GM06990 (cell line): ENCODE data around the gene PMS1.

Experiments used
- DNase-seq: peaks from one replicate; pipeline ENCODE4 v3.0.0-alpha.2; 2011; ENCODE audit not compliant: insufficient read length; ENCODE audit errors: extremely low read depth
- H3K27me3 ChIP-seq: replicated peaks from 2 replicates; pipeline ENCODE4 v1.6.0; 2011; ENCODE audit warnings: low read length; ENCODE audit not compliant: control insufficient read depth, insufficient read depth
- H3K36me3 ChIP-seq: 2 replicates; pipeline ENCODE4 v1.5.1; 2011; ENCODE audit warnings: low read length; ENCODE audit not compliant: control insufficient read depth, insufficient read depth
- H3K4me3 ChIP-seq: replicated peaks from 2 replicates; pipeline ENCODE4 v1.5.1; 2011; ENCODE audit warnings: low read depth, mild to moderate bottlenecking, control low read depth, low read length
- TF ChIP-seq, protein P1 (sequence below): IDR thresholded peaks from 2 replicates; pipeline ENCODE4 v1.5.1; 2011; ENCODE audit warnings: low read length, control low read depth, mild to moderate bottlenecking, inconsistent platforms; ENCODE audit not compliant: insufficient read depth, poor library complexity, severe bottlenecking

Gene PMS1

GRCh38 chr2:189782221-189782671, 2.0 kb upstream of the PMS1 start:
- peak; percentile 18 for DNase-seq
- Histone ChIP-seq H3K27me3 (no peaks in the 10 kb centered on the region), H3K36me3 (peaks cover 4% of the 10 kb centered on the region; the same call in 1 of the 2 replicates), H3K4me3 (peak overlapping the region; percentile 89)
- TF ChIP-seq, protein P1, sequence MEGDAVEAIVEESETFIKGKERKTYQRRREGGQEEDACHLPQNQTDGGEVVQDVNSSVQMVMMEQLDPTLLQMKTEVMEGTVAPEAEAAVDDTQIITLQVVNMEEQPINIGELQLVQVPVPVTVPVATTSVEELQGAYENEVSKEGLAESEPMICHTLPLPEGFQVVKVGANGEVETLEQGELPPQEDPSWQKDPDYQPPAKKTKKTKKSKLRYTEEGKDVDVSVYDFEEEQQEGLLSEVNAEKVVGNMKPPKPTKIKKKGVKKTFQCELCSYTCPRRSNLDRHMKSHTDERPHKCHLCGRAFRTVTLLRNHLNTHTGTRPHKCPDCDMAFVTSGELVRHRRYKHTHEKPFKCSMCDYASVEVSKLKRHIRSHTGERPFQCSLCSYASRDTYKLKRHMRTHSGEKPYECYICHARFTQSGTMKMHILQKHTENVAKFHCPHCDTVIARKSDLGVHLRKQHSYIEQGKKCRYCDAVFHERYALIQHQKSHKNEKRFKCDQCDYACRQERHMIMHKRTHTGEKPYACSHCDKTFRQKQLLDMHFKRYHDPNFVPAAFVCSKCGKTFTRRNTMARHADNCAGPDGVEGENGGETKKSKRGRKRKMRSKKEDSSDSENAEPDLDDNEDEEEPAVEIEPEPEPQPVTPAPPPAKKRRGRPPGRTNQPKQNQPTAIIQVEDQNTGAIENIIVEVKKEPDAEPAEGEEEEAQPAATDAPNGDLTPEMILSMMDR: no peak

DNA sequence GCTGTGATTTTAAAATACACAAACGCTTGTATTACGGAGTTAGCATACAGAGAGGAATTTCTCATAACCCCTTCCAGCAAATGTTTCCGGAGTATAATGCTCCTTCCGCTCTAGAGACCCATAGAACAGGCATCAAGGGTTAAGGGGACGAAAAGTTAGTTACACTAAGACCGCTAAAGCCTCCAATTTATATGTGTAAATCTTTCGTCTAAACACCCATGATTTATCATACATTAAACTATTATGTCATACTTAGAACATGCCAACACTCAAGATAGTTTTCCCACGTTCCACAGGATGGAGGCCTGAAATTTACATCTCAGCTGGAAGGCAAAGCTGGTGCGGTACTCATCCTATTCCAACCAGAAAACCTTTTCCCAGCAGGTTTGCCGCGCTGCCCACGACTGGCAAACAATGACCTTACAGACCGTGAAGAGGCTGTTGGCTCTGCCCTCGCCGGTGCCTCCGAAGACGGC, 761 bp upstream of the PMS1 start:
- Histone ChIP-seq H3K4me3 (peak overlapping the region; percentile 89), H3K36me3 (peaks cover 2% of the 10 kb centered on the region; the same call in 1 of the 2 replicates), H3K27me3 (no peaks in the 10 kb centered on the region)
- no peak for DNase-seq
- TF ChIP-seq, protein P1: no peak

DNA sequence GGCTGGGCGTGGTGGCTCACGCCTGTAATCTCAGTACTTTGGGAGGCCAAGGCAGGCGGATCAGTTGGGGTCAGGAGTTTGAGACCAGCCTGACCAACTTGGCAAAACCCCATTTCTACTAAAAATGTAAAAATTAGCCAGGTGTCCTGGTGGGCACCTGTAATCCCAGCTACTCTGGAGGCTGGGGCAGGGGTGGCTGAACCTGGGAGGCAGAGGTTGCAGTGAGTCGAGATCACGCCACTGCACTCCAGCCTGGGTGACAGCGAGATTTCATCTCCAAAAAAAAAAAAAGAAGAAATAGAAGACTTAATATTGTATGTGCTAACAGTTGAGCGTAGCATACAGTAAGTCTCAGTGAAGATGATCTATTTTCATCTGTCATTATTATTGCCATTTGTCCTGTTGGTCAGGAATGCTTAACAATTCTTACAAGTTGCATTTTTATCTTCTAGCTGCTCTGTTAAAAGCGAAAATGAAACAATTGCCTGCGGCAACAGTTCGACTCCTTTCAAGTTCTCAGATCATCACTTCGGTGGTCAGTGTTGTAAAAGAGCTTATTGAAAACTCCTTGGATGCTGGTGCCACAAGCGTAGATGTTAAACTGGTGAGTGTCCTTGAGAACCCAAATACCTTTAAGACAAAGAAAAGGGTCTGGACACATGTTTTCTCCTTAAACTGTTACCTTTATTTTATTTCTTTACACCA, 7.2 kb downstream of the PMS1 start:
- no peaks in the 10 kb centered on the region for H3K27me3 ChIP-seq
- H3K4me3 ChIP-seq: no peak overlapping the region
- DNase-seq: no peak
- TF ChIP-seq, protein P1: no peak
- H3K36me3 ChIP-seq: peaks cover 2% of the 10 kb centered on the region

- DNase-seq: no peak
- no peak overlapping the region for H3K4me3 ChIP-seq
- TF ChIP-seq, protein P1: no peak
- H3K36me3 ChIP-seq: no peaks in the 10 kb centered on the region; the same call in none of the 2 replicates
- no peaks in the 10 kb centered on the region for H3K27me3 ChIP-seq
Observed at GRCh38 chr2:189794310-189794709, 10.1 kb downstream of the PMS1 start.

GRCh38 chr2:189797902-189798301, 13.7 kb downstream of the PMS1 start:
- Histone ChIP-seq H3K27me3 (no peaks in the 10 kb centered on the region), H3K36me3 (peaks cover 4% of the 10 kb centered on the region), H3K4me3 (no peak overlapping the region)
- TF ChIP-seq, protein P1: no peak
- DNase-seq: no peak
